ENCODE data around the gene NOXO1. TPM values are rescaled to one million over a fixed set of nuclear protein-coding genes. Genes with fewer than 3 reads are reported as not detected.

NOXO1 gene
- polyA plus RNA-seq, 1 donor from 2014 or later = 8.5 TPM

GRCh38 chr16:1976951-1977874 is 4.1 kb downstream of the NOXO1 start:
- Histone ChIP-seq H3K9me3 (ENCODE audit: low read length) (no peaks in the 10 kb centered on the region), H3K9me2 (ENCODE audit: insufficient read depth, low read length) (no peaks in the 10 kb centered on the region), H3K27ac (ENCODE audit: low read length) (no peak overlapping the region), H3K9ac (ENCODE audit: low read length) (no peak overlapping the region), H3K4me3 (ENCODE audit: low read length) (no peak overlapping the region), H3K79me2 (replicated peaks; ENCODE audit: insufficient read depth, low read length) (peaks cover 5% of the 10 kb centered on the region), H3K36me3 (ENCODE audit: insufficient read depth, low read length) (no peaks in the 10 kb centered on the region), H3F3A (ENCODE audit: insufficient read depth, low read length, poor library complexity, severe bottlenecking) (no peaks in the 10 kb centered on the region), H2AFZ (ENCODE audit: low read depth, low read length) (no peak overlapping the region), H3K4me2 (ENCODE audit: low read length) (no peak overlapping the region), H4K20me1 (ENCODE audit: insufficient read depth) (no peaks in the 10 kb centered on the region), H3K27me3 (ENCODE audit: insufficient read depth, low read depth, low read length) (peaks cover 29% of the 10 kb centered on the region)
- TF ChIP-seq CTCF (IDR thresholded peaks at IDR 0.05; ENCODE audit: poor library complexity, severe bottlenecking) = no peak

- Histone ChIP-seq H3K36me3 (ENCODE audit: insufficient read depth, low read length) (no peaks in the 10 kb centered on the region), H3K9ac (ENCODE audit: low read length) (no peak overlapping the region), H3K27ac (ENCODE audit: low read length) (no peak overlapping the region), H3K9me3 (ENCODE audit: low read length) (no peaks in the 10 kb centered on the region), H3K4me2 (ENCODE audit: low read length) (no peak overlapping the region), H4K20me1 (ENCODE audit: insufficient read depth) (no peaks in the 10 kb centered on the region), H2AFZ (ENCODE audit: low read depth, low read length) (no peak overlapping the region), H3K9me2 (ENCODE audit: insufficient read depth, low read length) (no peaks in the 10 kb centered on the region), H3K4me3 (ENCODE audit: low read length) (no peak overlapping the region), H3F3A (ENCODE audit: insufficient read depth, low read length, poor library complexity, severe bottlenecking) (no peaks in the 10 kb centered on the region), H3K27me3 (ENCODE audit: insufficient read depth, low read depth, low read length) (peaks cover 29% of the 10 kb centered on the region), H3K79me2 (replicated peaks; ENCODE audit: insufficient read depth, low read length) (peaks cover 5% of the 10 kb centered on the region)
- no peak for TF ChIP-seq TAF1 (IDR thresholded peaks at IDR 0.05; ENCODE audit: low read depth)
- no peak for TF ChIP-seq REST (IDR thresholded peaks at IDR 0.05; ENCODE audit: borderline replicate concordance)
- TF ChIP-seq CTCF (IDR thresholded peaks at IDR 0.05; ENCODE audit: poor library complexity, severe bottlenecking) = no peak
- no peak for TF ChIP-seq MXI1 (conservative IDR thresholded peaks at IDR 0.05; ENCODE audit: poor library complexity, severe bottlenecking)
- no peak for TF ChIP-seq EP300 (conservative IDR thresholded peaks at IDR 0.05; ENCODE audit: poor library complexity, severe bottlenecking)
- no peak for TF ChIP-seq SMC3 (conservative IDR thresholded peaks at IDR 0.05; ENCODE audit: poor library complexity)
- no peak for TF ChIP-seq RAD21 (conservative IDR thresholded peaks at IDR 0.05)
- no peak for TF ChIP-seq POLR2AphosphoS5 (IDR thresholded peaks at IDR 0.05)
- no peak for TF ChIP-seq EZH2 (IDR thresholded peaks at IDR 0.05; ENCODE audit: borderline replicate concordance, insufficient read depth, low read length, poor library complexity, severe bottlenecking)
Observed at GRCh38 chr16:1976216-1976520, 5.1 kb downstream of the NOXO1 start.

Measured in neural cell (in vitro differentiated cells).